ENCODE results near the gene ZNF277.

ZNF277 gene

DNA sequence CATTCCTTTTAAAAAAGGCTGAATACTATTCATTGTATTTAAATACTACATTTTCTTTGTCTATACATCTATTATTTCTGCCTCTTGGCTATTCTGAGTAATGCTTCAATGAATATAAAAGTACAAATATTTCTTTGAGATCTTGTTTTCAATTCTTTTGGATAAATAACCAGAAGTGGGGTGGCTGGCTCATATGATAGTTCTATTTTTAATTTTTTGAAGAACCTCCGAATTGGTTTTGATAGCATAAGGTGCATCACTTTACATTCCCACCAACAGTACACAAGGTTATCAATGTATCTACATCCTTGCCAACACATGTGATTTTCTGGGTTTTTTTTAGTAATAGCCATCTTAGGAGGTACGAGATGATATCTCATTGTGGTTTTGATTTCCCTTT, 72.5 kb downstream of the ZNF277 start:
- TF ChIP-seq JUND (IDR thresholded peaks at IDR 0.05; ENCODE audit: low read depth): no peak
- DNase-seq (ENCODE audit: low read depth in 1 of 2, low spot score in 1 of 2): no peak
- in situ Hi-C loops (cut with HindIII; ENCODE audit: low pct_unique_long_range_greater_than_20kb, low sequenced_read_pairs): no loop called here

DNA sequence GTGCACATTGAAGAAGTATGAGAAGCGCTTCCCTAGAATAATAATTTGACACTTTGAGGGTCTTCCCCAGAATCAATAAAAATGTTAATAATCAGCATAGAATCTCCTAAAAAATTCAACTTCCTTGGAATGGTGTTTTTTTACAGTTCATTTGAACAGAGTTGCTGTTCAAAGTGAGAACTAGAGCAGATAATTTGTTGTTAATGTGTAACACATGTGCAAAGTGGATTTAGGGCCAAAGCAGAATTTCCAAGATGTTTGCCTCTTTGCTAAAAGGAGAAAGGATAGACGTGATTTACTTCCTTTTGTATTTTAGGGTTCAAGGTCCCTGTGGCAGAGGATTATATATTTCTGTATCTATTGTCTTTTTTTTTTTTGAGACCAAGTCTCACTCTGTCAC, 73.8 kb downstream of the ZNF277 start:
- no peak for TF ChIP-seq JUND (IDR thresholded peaks at IDR 0.05; ENCODE audit: low read depth)
- DNase-seq (ENCODE audit: low read depth in 1 of 2, low spot score in 1 of 2): no peak
- in situ Hi-C loops (cut with HindIII; ENCODE audit: low pct_unique_long_range_greater_than_20kb, low sequenced_read_pairs): no loop called here

DNA sequence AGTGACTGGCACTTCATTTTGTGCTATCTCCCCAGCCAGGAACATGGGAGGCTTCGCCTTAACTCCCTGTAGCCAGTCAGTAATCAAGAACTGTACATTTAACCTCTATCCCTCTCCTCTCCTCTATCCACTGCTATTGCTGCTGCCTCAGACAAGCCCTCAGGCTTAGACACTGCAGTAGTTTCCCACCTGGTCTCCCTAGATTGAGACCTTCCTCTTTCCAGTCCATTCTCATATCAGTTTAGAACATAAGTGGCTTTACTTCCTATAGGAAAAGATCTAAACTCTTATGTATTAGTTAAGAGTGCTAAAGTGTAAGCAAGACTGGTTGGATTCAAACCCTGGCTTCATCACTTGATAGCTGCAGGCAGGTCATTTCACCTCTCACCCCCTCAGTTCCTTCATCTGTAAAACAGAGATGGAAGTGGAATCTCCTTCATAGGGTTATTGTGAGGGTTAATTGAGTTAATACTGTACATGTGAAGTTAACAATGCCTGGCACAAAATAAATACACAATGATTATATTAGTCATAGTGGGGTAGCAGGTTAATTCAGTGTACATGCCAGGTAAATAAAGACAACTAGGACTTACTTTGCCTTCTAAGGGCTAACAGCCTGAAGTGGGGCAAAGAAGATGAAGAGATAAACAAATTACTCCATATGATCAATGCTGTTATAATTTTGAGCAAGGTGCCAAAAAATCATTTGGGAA, 76.1 kb downstream of the ZNF277 start:
- peak in 1 of 2 experiments; percentile 13 for DNase-seq (ENCODE audit: low read depth in 1 of 2, low spot score in 1 of 2)
- in situ Hi-C loops (cut with HindIII; ENCODE audit: low pct_unique_long_range_greater_than_20kb, low sequenced_read_pairs): no loop called here

DNA sequence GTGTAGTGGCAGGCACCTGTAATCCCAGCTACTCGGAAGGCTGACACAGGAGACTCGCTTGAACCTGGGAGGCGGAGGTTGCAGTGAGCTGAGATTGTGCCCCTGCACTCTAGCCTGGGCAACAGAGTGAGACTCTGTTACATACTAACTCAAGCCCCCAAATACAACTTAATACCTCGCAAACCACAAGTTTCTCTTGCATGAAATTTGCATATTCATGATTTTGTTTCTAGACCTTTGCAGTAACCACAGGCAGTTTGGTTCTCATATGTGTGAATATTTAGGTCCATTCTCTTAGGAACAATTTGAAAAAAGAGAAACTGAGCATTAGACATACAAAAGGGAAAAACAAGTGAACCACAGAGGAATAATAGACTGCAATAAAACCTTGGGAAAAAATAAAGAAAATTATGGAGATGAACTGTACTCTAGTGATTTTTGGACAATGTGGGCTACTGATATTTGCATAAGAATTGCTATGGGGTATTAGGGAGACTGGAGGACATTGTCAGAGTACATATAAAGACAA, 77.0 kb downstream of the ZNF277 start:
- in situ Hi-C loops (cut with HindIII; ENCODE audit: low pct_unique_long_range_greater_than_20kb, low sequenced_read_pairs): no loop called here
- no peak for DNase-seq (ENCODE audit: low read depth in 1 of 2, low spot score in 1 of 2)
- no peak for TF ChIP-seq JUND (IDR thresholded peaks at IDR 0.05; ENCODE audit: low read depth)

More for the DNA sequence above, 76.1 kb downstream of the ZNF277 start:
- TF ChIP-seq JUND (IDR thresholded peaks at IDR 0.05; ENCODE audit: low read depth): no peak

DNA sequence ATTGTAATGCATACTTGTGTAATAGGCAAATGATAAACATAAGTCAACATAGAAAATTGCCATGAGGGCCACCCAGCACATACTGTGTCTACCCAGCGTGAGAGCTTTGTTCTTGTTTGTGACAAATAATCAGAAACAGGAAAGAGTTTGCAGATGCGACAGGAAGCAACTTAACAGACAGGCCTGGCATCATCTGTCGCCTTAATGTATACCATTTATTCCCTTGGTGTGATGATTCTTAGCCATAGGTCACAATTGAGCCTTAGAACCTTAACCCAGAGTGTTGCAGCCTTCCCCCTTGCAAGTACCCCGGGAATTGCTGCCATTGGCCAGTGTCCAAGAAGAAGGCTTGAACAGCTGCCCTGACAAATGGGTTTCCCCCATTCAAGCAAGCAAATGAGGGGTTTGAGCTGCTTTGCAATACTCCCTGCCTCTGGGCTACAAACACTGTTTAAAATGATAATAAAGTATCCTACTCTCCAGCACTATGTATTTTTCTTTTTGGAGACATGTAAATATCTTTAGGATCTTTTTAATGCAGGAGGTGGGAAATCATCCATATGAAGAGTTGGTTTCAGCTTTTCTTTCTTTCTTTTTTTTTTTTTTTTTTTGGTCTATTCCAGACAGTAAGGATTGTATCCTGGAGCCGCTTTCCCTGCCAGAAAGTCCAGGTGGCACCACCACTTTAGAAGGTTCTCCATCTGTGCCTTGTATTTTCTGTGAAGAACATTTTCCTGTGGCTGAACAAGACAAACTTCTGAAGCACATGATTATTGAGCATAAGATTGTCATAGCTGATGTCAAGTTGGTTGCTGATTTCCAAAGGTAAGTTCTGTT, 80.0 kb downstream of the ZNF277 start:
- TF ChIP-seq JUND (IDR thresholded peaks at IDR 0.05; ENCODE audit: low read depth): no peak
- no peak for DNase-seq (ENCODE audit: low read depth in 1 of 2, low spot score in 1 of 2)
- in situ Hi-C loops (cut with HindIII; ENCODE audit: low pct_unique_long_range_greater_than_20kb, low sequenced_read_pairs): no loop called here

DNA sequence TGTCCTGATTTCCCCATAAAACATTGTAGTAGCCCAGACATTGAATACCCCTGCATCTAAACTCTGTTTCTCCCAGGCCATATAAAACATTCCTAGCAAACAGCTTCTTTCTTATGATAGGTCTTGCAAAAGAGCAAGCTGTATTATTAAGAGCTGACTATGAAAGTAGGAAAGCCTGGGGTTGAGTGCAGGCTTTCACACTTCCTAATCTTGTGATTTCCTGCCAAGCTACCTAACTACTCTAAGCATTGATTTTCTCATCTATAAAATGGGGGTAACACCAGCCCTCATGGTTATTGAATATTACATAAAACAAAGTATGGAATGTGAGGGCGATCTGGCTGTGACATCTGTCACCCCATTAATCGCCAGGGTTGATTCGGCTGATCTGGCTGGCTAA, 81.8 kb downstream of the ZNF277 start:
- DNase-seq (ENCODE audit: low read depth in 1 of 2, low spot score in 1 of 2): no peak
- in situ Hi-C loops (cut with HindIII; ENCODE audit: low pct_unique_long_range_greater_than_20kb, low sequenced_read_pairs): no loop called here
- TF ChIP-seq JUND (IDR thresholded peaks at IDR 0.05; ENCODE audit: low read depth): no peak

DNA sequence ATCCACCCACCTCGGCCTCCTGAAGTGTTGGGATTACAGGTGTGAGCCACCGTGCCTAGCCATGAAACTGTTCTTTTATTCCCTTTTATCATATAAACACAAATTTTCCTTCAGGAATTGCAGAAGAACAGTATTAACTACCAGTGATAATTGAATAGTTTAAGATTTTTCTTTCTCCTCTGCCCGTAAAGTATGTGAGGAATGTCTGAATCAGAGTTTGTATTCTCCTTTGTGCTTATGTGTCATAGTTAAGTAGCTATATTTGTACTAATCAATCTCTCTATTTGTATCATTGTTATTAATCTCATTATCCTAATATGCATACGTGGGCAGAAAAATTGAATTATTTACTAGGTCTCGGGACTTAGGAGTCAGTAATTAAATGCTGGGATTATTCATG, 83.6 kb downstream of the ZNF277 start:
- no peak for TF ChIP-seq JUND (IDR thresholded peaks at IDR 0.05; ENCODE audit: low read depth)
- in situ Hi-C loops (cut with HindIII; ENCODE audit: low pct_unique_long_range_greater_than_20kb, low sequenced_read_pairs): no loop called here
- no peak for DNase-seq (ENCODE audit: low read depth in 1 of 2, low spot score in 1 of 2)

DNA sequence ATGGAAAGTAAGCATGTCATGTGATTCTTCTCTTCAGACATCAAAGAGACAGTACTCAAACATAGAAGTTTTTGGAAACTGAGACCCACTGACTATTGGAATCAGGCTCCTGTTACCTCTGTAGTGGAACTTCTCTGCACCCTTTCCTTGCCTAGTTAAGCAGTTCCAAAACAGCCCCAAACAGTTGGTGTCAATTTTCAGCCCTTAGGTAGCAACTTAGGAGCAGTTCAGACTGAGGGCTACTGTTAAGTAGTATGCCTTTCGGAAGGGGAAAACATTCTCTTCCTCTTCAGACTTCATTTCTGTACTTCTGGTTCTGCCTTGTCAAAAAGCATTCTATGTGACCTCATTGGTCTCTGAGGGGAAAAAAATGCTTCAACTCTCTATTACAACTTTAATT, 85.7 kb downstream of the ZNF277 start:
- no peak for TF ChIP-seq JUND (IDR thresholded peaks at IDR 0.05; ENCODE audit: low read depth)
- in situ Hi-C loops (cut with HindIII; ENCODE audit: low pct_unique_long_range_greater_than_20kb, low sequenced_read_pairs): no loop called here
- DNase-seq (ENCODE audit: low read depth in 1 of 2, low spot score in 1 of 2): no peak

DNA sequence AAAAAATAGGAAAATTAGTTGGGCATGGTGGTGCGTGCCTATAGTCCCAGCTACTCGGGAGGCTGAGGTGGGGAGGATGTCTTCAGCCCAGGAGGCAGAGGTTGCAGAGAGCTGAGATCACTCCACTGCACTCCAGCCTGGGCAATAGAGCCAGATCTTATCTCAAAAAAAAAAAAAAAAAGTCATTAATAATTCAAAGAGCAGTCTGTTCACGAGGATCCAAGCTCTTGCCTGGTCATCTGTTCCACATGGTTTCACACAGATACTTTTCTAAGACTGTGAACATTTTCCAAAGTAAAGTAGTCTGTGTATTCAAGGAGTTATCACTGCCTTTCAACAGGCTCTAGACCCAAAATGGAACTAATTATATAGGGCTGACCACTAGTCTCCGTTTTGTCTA, 86.9 kb downstream of the ZNF277 start:
- in situ Hi-C loops (cut with HindIII; ENCODE audit: low pct_unique_long_range_greater_than_20kb, low sequenced_read_pairs): no loop called here
- TF ChIP-seq JUND (IDR thresholded peaks at IDR 0.05; ENCODE audit: low read depth): no peak
- DNase-seq (ENCODE audit: low read depth in 1 of 2, low spot score in 1 of 2): no peak

DNA sequence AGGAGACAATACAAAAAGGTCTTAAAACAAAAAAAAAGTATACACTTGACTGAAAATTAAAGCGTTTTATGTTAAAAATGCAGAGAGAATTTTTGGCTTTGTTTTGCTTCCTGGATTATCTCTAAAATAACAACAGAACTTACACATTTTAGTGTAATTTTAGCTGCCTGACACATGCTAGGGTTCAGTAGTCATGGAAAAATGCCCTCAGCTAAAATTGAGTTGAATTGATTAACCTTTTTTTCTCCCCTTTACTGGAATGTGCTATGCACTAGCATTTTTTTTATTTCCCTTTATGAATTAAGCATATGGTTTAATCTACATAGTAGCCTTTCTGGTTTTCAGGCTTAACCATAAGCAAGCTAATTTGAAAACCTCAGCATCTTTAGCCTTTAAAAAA, 89.9 kb downstream of the ZNF277 start:
- in situ Hi-C loops (cut with HindIII; ENCODE audit: low pct_unique_long_range_greater_than_20kb, low sequenced_read_pairs): no loop called here
- no peak for TF ChIP-seq JUND (IDR thresholded peaks at IDR 0.05; ENCODE audit: low read depth)
- no peak for DNase-seq (ENCODE audit: low read depth in 1 of 2, low spot score in 1 of 2)

DNA sequence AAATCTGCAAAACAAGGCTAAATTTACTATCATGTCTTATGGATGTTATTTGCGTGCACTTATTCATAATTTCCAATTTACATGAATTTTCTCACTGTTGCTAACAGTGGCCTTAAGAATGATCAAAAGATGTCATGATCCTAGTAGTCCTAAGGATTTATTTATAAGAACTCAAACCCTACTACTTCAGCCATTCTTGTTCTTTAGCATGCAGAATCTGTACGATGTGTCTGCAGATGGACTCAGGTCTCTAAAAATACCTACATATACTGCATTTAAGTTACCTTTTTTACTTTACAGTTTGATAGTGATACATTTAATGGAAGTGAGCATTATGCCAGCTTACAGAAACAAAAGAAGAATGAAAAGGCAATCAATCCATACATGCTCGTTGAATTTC, 91.2 kb downstream of the ZNF277 start:
- DNase-seq (ENCODE audit: low read depth in 1 of 2, low spot score in 1 of 2): no peak
- no peak for TF ChIP-seq JUND (IDR thresholded peaks at IDR 0.05; ENCODE audit: low read depth)
- in situ Hi-C loops (cut with HindIII; ENCODE audit: low pct_unique_long_range_greater_than_20kb, low sequenced_read_pairs): no loop called here

DNA sequence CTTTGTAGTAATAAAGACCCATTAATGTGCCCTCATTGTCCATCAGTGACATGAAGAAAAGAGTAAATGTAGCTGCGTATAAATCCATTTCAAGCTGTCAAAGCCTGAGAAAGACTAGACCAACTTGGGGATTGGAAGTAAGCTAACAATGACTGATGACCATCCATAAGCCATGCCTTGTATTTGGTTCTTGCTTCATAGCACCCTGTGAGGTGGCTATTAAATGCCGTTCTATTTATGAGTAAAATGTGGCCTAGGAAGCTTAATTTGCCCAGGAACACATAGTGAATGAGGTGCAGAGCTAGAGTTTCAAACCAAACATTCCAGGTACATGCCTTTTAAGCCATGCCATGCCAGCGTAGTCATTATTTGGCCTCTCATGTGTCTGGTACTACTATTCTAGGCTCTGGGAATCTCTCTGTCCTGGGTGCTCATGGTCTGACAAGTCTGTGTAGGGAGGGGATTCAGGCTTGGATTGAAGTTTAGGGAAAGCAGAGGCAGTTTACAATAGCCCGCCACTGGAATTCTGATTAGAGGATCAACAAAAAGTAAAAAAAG, 92.1 kb downstream of the ZNF277 start:
- in situ Hi-C loops (cut with HindIII; ENCODE audit: low pct_unique_long_range_greater_than_20kb, low sequenced_read_pairs): no loop called here
- TF ChIP-seq JUND (IDR thresholded peaks at IDR 0.05; ENCODE audit: low read depth): no peak
- no peak for DNase-seq (ENCODE audit: low read depth in 1 of 2, low spot score in 1 of 2)

DNA sequence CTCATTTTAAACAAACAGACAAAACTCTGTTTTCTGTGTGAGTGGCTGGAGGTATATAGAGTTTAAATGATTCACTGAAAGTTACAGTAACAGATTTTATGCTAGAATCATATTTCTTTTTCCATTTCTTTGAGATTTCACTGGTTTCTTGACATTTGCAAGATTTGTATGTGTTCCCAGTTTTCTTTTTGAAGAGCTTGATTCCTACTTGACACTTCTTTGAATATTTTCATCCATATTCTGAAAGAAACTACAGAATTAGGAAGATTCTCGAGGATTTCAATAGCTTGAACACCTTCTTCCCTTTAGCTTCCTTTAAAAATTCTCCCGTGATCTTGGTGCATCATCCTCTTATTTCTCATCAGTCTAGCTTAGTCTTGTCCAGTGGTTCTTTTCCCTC, 93.6 kb downstream of the ZNF277 start:
- DNase-seq (ENCODE audit: low read depth in 1 of 2, low spot score in 1 of 2): no peak
- no peak for TF ChIP-seq JUND (IDR thresholded peaks at IDR 0.05; ENCODE audit: low read depth)
- in situ Hi-C loops (cut with HindIII; ENCODE audit: low pct_unique_long_range_greater_than_20kb, low sequenced_read_pairs): no loop called here

Data from T47D (cell line).